ENCODE data around the gene FBXO31.

DNA sequence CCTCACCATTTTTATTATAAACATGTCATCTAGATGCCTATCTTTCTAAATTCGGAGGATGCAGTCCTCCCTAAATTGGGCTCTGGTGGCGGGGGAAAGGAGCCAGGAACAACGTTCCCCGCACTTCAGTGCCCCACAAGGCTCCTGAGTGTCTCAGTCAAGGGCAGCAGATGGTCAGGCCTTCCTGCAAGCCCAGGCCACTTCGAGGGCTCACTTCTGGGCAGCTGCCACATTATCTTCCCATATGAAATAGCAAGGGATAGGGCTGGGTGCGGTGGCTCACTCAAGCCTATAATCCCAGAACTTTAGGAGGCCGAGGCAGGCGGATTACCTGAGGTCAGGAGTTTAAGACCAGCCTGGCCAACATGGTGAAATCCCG lies 32.3 kb downstream of the FBXO31 start:
- TF ChIP-seq, protein P1, sequence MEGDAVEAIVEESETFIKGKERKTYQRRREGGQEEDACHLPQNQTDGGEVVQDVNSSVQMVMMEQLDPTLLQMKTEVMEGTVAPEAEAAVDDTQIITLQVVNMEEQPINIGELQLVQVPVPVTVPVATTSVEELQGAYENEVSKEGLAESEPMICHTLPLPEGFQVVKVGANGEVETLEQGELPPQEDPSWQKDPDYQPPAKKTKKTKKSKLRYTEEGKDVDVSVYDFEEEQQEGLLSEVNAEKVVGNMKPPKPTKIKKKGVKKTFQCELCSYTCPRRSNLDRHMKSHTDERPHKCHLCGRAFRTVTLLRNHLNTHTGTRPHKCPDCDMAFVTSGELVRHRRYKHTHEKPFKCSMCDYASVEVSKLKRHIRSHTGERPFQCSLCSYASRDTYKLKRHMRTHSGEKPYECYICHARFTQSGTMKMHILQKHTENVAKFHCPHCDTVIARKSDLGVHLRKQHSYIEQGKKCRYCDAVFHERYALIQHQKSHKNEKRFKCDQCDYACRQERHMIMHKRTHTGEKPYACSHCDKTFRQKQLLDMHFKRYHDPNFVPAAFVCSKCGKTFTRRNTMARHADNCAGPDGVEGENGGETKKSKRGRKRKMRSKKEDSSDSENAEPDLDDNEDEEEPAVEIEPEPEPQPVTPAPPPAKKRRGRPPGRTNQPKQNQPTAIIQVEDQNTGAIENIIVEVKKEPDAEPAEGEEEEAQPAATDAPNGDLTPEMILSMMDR (IDR thresholded peaks at IDR 0.05; ENCODE audit: poor library complexity) = no peak
- no peak for TF ChIP-seq EZH2 (IDR thresholded peaks at IDR 0.05; ENCODE audit: borderline replicate concordance)
